GM21529 (cell line): ENCODE measurements around the gene C9orf72.

ENCODE experiments used
- ATAC-seq: cut with Tn5 transposase; IDR thresholded peaks from one replicate; pipeline ENCODE4 v1.9.1; 2021; ENCODE audit not compliant: unreplicated experiment

The C9orf72 gene

GRCh38 chr9:27581826-27582225 lies 8.5 kb upstream of the C9orf72 start:
- no peak for ATAC-seq

GRCh38 chr9:27573634-27574590 lies 631 bp upstream of the C9orf72 start:
- peak; percentile 87 for ATAC-seq

GRCh38 chr9:27572566-27572917 lies 739 bp downstream of the C9orf72 start:
- ATAC-seq: peak; percentile 33

GRCh38 chr9:27572061-27572460 lies 1.2 kb downstream of the C9orf72 start:
- ATAC-seq: no peak

- ATAC-seq: no peak
These were observed 2.3 kb downstream of the C9orf72 start for GRCh38 chr9:27571011-27571410.

GRCh38 chr9:27569406-27569805 lies 3.9 kb downstream of the C9orf72 start:
- ATAC-seq: no peak

- no peak for ATAC-seq
These were observed 7.2 kb downstream of the C9orf72 start for GRCh38 chr9:27566118-27566517.

GRCh38 chr9:27565696-27566095 lies 7.6 kb downstream of the C9orf72 start:
- no peak for ATAC-seq

- ATAC-seq: no peak
These were observed 8.6 kb downstream of the C9orf72 start for GRCh38 chr9:27564670-27565069.

- ATAC-seq: no peak
These were observed 9.4 kb downstream of the C9orf72 start for GRCh38 chr9:27563738-27564430.

GRCh38 chr9:27561685-27562084 lies 11.6 kb downstream of the C9orf72 start:
- peak; percentile 59 for ATAC-seq

GRCh38 chr9:27560457-27560856 lies 12.8 kb downstream of the C9orf72 start:
- no peak for ATAC-seq

- ATAC-seq: no peak
These were observed 15.0 kb downstream of the C9orf72 start for GRCh38 chr9:27558307-27558706.

- no peak for ATAC-seq
These were observed 16.8 kb downstream of the C9orf72 start for GRCh38 chr9:27556470-27556869.

- no peak for ATAC-seq
These were observed 18.6 kb downstream of the C9orf72 start for GRCh38 chr9:27554712-27555111.

- ATAC-seq: no peak
These were observed 24.0 kb downstream of the C9orf72 start for GRCh38 chr9:27549196-27549755.

- peak; percentile 69 for ATAC-seq
These were observed 25.1 kb downstream of the C9orf72 start for GRCh38 chr9:27548055-27548741.

- ATAC-seq: no peak
These were observed 27.8 kb downstream of the C9orf72 start for GRCh38 chr9:27545471-27545870.

- ATAC-seq: no peak
These were observed 30.8 kb downstream of the C9orf72 start for GRCh38 chr9:27542508-27542907.

- ATAC-seq: no peak
These were observed 31.5 kb downstream of the C9orf72 start for GRCh38 chr9:27541740-27542139.

GRCh38 chr9:27540502-27540901 lies 32.8 kb downstream of the C9orf72 start:
- ATAC-seq: no peak
